Measurements from ENCODE around the gene ELMO1. TPM values are rescaled to one million over a fixed set of nuclear protein-coding genes. Genes with fewer than 3 reads are reported as not detected.

The ELMO1 gene
- total RNA-seq, 1 donor from 2014 or later, result 21.2 TPM

GRCh38 chr7:37046531-37047079, 402.1 kb downstream of the ELMO1 start:
- no peak for ATAC-seq

GRCh38 chr7:37045681-37046179, 402.9 kb downstream of the ELMO1 start:
- DNase-seq (ENCODE audit: low spot score), result no peak
- no peak for ATAC-seq

More at GRCh38 chr7:37046531-37047079, 402.1 kb downstream of the ELMO1 start:
- DNase-seq (ENCODE audit: low spot score), result no peak

- ATAC-seq (no peak), DNase-seq (ENCODE audit: low spot score) (no peak)
These were observed 407.2 kb downstream of the ELMO1 start for GRCh38 chr7:37041461-37041860.

- ATAC-seq, result no peak
- no peak for DNase-seq (ENCODE audit: low spot score)
These were observed 408.3 kb downstream of the ELMO1 start for GRCh38 chr7:37040330-37040729.

- no peak for DNase-seq (ENCODE audit: low spot score)
These were observed 409.4 kb downstream of the ELMO1 start for GRCh38 chr7:37039131-37039749.

GRCh38 chr7:37038706-37039105, 410.0 kb downstream of the ELMO1 start:
- ATAC-seq, result no peak
- DNase-seq (ENCODE audit: low spot score), result no peak

More at GRCh38 chr7:37039131-37039749, 409.4 kb downstream of the ELMO1 start:
- ATAC-seq, result no peak

- ATAC-seq (no peak), DNase-seq (ENCODE audit: low spot score) (no peak)
These were observed 411.4 kb downstream of the ELMO1 start for GRCh38 chr7:37037286-37037685.

GRCh38 chr7:37035631-37036030, 413.0 kb downstream of the ELMO1 start:
- ATAC-seq, result no peak

GRCh38 chr7:37033141-37033540, 415.5 kb downstream of the ELMO1 start:
- no peak for ATAC-seq

More at GRCh38 chr7:37035631-37036030, 413.0 kb downstream of the ELMO1 start:
- DNase-seq (ENCODE audit: low spot score), result no peak

GRCh38 chr7:37032258-37032601, 416.4 kb downstream of the ELMO1 start:
- no peak for ATAC-seq

More at GRCh38 chr7:37033141-37033540, 415.5 kb downstream of the ELMO1 start:
- DNase-seq (ENCODE audit: low spot score), result no peak

GRCh38 chr7:37031571-37032257, 416.9 kb downstream of the ELMO1 start:
- ATAC-seq (peak; percentile 74), DNase-seq (ENCODE audit: low spot score) (no peak)

More at GRCh38 chr7:37032258-37032601, 416.4 kb downstream of the ELMO1 start:
- no peak for DNase-seq (ENCODE audit: low spot score)

- no peak for ATAC-seq
- no peak for DNase-seq (ENCODE audit: low spot score)
These were observed 419.7 kb downstream of the ELMO1 start for GRCh38 chr7:37028909-37029440.

- ATAC-seq, result no peak
- no peak for DNase-seq (ENCODE audit: low spot score)
These were observed 420.9 kb downstream of the ELMO1 start for GRCh38 chr7:37027557-37028341.

GRCh38 chr7:37027104-37027503, 421.6 kb downstream of the ELMO1 start:
- DNase-seq (ENCODE audit: low spot score) (no peak), ATAC-seq (no peak)

- DNase-seq (ENCODE audit: low spot score) (no peak), ATAC-seq (no peak)
These were observed 429.7 kb downstream of the ELMO1 start for GRCh38 chr7:37018954-37019353.

- ATAC-seq (peak; percentile 78), DNase-seq (ENCODE audit: low spot score) (no peak)
These were observed 432.4 kb downstream of the ELMO1 start for GRCh38 chr7:37016064-37016878.

- DNase-seq (ENCODE audit: low spot score) (no peak), ATAC-seq (peak; percentile 91)
These were observed 433.2 kb downstream of the ELMO1 start for GRCh38 chr7:37015353-37016034.

- DNase-seq (ENCODE audit: low spot score) (no peak), ATAC-seq (no peak)
These were observed 434.9 kb downstream of the ELMO1 start for GRCh38 chr7:37013771-37014170.

- ATAC-seq (no peak), DNase-seq (ENCODE audit: low spot score) (no peak)
These were observed 437.3 kb downstream of the ELMO1 start for GRCh38 chr7:37011151-37011890.

Measured in left lobe of liver (tissue), 2 donors.